GM19351 (cell line): ENCODE results near the gene ZNF28.
"Not testable (repeated sequence)": the region's sequence is repeated elsewhere in the genome, so short reads cannot be mapped to it uniquely, and the experiment has no call there.

Source experiments
- ATAC-seq: cut with Tn5 transposase; IDR thresholded peaks from one replicate; pipeline ENCODE4 v1.9.1; 2021; ENCODE audit warnings: mild to moderate bottlenecking, moderate library complexity; ENCODE audit not compliant: unreplicated experiment

ZNF28 gene

GRCh38 chr19:52782864-52783263, 38.6 kb downstream of the ZNF28 start:
- not testable (repeated sequence) for ATAC-seq

GRCh38 chr19:52778811-52779210, 42.6 kb downstream of the ZNF28 start:
- ATAC-seq = no peak

DNA sequence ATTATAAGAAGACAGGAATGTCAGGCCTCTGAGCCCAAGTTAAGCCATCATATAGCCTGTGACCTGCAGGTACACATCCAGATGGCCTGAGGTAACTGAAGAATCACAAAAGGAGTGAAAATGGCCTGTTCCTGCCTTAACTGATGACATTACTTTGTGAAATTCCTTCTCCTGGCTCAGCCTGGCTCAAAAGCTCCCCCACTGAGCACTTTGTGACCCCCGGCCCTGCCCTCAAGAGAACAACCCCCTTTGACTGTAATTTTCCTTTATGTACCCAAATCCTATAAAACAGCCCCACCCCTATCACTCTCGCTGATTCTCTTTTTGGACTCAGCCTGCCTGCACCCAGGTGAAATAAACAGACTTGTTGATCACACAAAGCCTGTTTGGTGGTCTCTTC, 65.0 kb downstream of the ZNF28 start:
- not testable (repeated sequence) for ATAC-seq

DNA sequence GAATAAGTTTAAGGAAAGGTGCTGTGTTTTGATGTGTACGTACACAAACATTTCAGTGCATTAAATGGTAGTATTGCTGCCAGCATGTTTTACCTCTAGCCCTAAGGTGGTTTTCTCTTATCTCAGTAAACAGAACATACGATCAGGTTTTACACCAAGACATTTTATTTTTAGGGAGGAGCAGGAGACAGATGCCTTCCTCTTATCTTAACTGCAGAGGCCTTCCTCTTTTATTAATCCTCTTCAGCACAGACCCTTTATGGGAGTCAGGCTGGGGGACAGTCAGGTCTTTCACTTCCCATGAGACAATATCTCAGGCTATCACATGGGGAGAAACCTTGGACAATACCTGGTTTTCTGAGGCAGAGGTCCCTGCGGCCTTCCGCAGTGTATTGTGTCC, 71.7 kb downstream of the ZNF28 start:
- ATAC-seq = no peak

- no peak for ATAC-seq
Measured at GRCh38 chr19:52748336-52748950, 73.0 kb downstream of the ZNF28 start.
